ENCODE measurements around the gene HOXC5. TPM values are rescaled to one million over a fixed set of nuclear protein-coding genes. Genes with fewer than 3 reads are reported as not detected.

The HOXC5 gene
- polyA plus RNA-seq, 1 donor: 1.8 TPM

- H3K27ac ChIP-seq (ENCODE audit: low read length): peak overlapping the region; percentile 30
- H3K27me3 ChIP-seq (ENCODE audit: control insufficient read depth, insufficient read depth, low read length): peaks cover 57% of the 10 kb centered on the region
Measured at GRCh38 chr12:54022960-54023884, 9.6 kb upstream of the HOXC5 start.

GRCh38 chr12:54024127-54024526 is 8.7 kb upstream of the HOXC5 start:
- Histone ChIP-seq H3K4me3 (ENCODE audit: low read length) (no peak overlapping the region), H3K9me3 (ENCODE audit: control insufficient read depth, low read depth, low read length) (no peaks in the 10 kb centered on the region), H3K27ac (ENCODE audit: low read length) (peak overlapping the region; percentile 30), H3K36me3 (ENCODE audit: control insufficient read depth, insufficient read depth, low read length) (no peaks in the 10 kb centered on the region), H3K4me1 (ENCODE audit: control insufficient read depth, insufficient read depth, low read length) (peaks cover 65% of the 10 kb centered on the region), H3K27me3 (ENCODE audit: control insufficient read depth, insufficient read depth, low read length) (peaks cover 57% of the 10 kb centered on the region)
- no CpG with 5 or more reads among the region's 17 CpGs for WGBS (ENCODE audit: insufficient coverage, low lambda C conversion rate)
- DNase-seq: no peak

More at GRCh38 chr12:54022960-54023884, 9.6 kb upstream of the HOXC5 start:
- Histone ChIP-seq H3K4me1 (ENCODE audit: control insufficient read depth, insufficient read depth, low read length) (peaks cover 63% of the 10 kb centered on the region), H3K36me3 (ENCODE audit: control insufficient read depth, insufficient read depth, low read length) (no peaks in the 10 kb centered on the region), H3K4me3 (ENCODE audit: low read length) (no peak overlapping the region), H3K9me3 (ENCODE audit: control insufficient read depth, low read depth, low read length) (no peaks in the 10 kb centered on the region)
- DNase-seq: no peak
- 92% methylated on average over 2 of the region's 8 CpGs for WGBS (ENCODE audit: insufficient coverage, low lambda C conversion rate)

- Histone ChIP-seq H3K9me3 (ENCODE audit: control insufficient read depth, low read depth, low read length) (peaks cover 3% of the 10 kb centered on the region), H3K4me3 (ENCODE audit: low read length) (no peak overlapping the region), H3K4me1 (ENCODE audit: control insufficient read depth, insufficient read depth, low read length) (peaks cover 60% of the 10 kb centered on the region), H3K27me3 (ENCODE audit: control insufficient read depth, insufficient read depth, low read length) (peaks cover 55% of the 10 kb centered on the region), H3K36me3 (ENCODE audit: control insufficient read depth, insufficient read depth, low read length) (peaks cover 2% of the 10 kb centered on the region), H3K27ac (ENCODE audit: low read length) (peak overlapping the region; percentile 58)
- WGBS (ENCODE audit: insufficient coverage, low lambda C conversion rate): no CpG with 5 or more reads among the region's 5 CpGs
- DNase-seq: no peak
Measured at GRCh38 chr12:54024581-54025305, 8.1 kb upstream of the HOXC5 start.

GRCh38 chr12:54025499-54026405 is 7.1 kb upstream of the HOXC5 start:
- Histone ChIP-seq H3K27ac (ENCODE audit: low read length) (peak overlapping the region; percentile 58), H3K9me3 (ENCODE audit: control insufficient read depth, low read depth, low read length) (peaks cover 7% of the 10 kb centered on the region), H3K4me3 (ENCODE audit: low read length) (no peak overlapping the region), H3K27me3 (ENCODE audit: control insufficient read depth, insufficient read depth, low read length) (peaks cover 55% of the 10 kb centered on the region), H3K36me3 (ENCODE audit: control insufficient read depth, insufficient read depth, low read length) (peaks cover 4% of the 10 kb centered on the region), H3K4me1 (ENCODE audit: control insufficient read depth, insufficient read depth, low read length) (peaks cover 57% of the 10 kb centered on the region)
- no CpG with 5 or more reads among the region's 7 CpGs for WGBS (ENCODE audit: insufficient coverage, low lambda C conversion rate)
- DNase-seq: no peak

- Histone ChIP-seq H3K4me3 (ENCODE audit: low read length) (no peak overlapping the region), H3K36me3 (ENCODE audit: control insufficient read depth, insufficient read depth, low read length) (peaks cover 10% of the 10 kb centered on the region), H3K4me1 (ENCODE audit: control insufficient read depth, insufficient read depth, low read length) (peaks cover 57% of the 10 kb centered on the region), H3K27me3 (ENCODE audit: control insufficient read depth, insufficient read depth, low read length) (peaks cover 59% of the 10 kb centered on the region), H3K27ac (ENCODE audit: low read length) (peak overlapping the region; percentile 58), H3K9me3 (ENCODE audit: control insufficient read depth, low read depth, low read length) (peaks cover 12% of the 10 kb centered on the region)
- peak in 1 of 2 donors; percentile 61 for DNase-seq
- no CpG with 5 or more reads among the region's 22 CpGs for WGBS (ENCODE audit: insufficient coverage, low lambda C conversion rate)
Measured at GRCh38 chr12:54026640-54027441, 6.0 kb upstream of the HOXC5 start.

GRCh38 chr12:54027442-54027786 is 5.4 kb upstream of the HOXC5 start:
- Histone ChIP-seq H3K4me1 (ENCODE audit: control insufficient read depth, insufficient read depth, low read length) (peaks cover 57% of the 10 kb centered on the region), H3K36me3 (ENCODE audit: control insufficient read depth, insufficient read depth, low read length) (peaks cover 10% of the 10 kb centered on the region), H3K27ac (ENCODE audit: low read length) (peak overlapping the region; percentile 58), H3K4me3 (ENCODE audit: low read length) (no peak overlapping the region), H3K9me3 (ENCODE audit: control insufficient read depth, low read depth, low read length) (peaks cover 12% of the 10 kb centered on the region), H3K27me3 (ENCODE audit: control insufficient read depth, insufficient read depth, low read length) (peaks cover 62% of the 10 kb centered on the region)
- no peak for DNase-seq
- WGBS (ENCODE audit: insufficient coverage, low lambda C conversion rate): 41% methylated on average over 2 of the region's 3 CpGs

GRCh38 chr12:54028314-54029201 is 4.3 kb upstream of the HOXC5 start, which contains the start of gene HOXC6:
HOXC6 (plus strand) TSS chr12:54028440; CDS start chr12:54028522, 82 bp downstream.
- Histone ChIP-seq H3K4me3 (ENCODE audit: low read length) (peak within 1 kb of the TSS; percentile 44), H3K27ac (ENCODE audit: low read length) (peak within 1 kb of the TSS; percentile 58), H3K27me3 (ENCODE audit: control insufficient read depth, insufficient read depth, low read length) (peaks cover 65% of the 10 kb centered on the region), H3K9me3 (ENCODE audit: control insufficient read depth, low read depth, low read length) (peaks cover 14% of the 10 kb centered on the region), H3K36me3 (ENCODE audit: control insufficient read depth, insufficient read depth, low read length) (peaks cover 10% of the 10 kb centered on the region), H3K4me1 (ENCODE audit: control insufficient read depth, insufficient read depth, low read length) (peaks cover 57% of the 10 kb centered on the region)
- DNase-seq: peak in 1 of 2 donors; percentile 83
- WGBS (ENCODE audit: insufficient coverage, low lambda C conversion rate): no CpG with 5 or more reads among the region's 36 CpGs

GRCh38 chr12:54029529-54030441 is 3.1 kb upstream of the HOXC5 start:
- 100% methylated on average over 5 of the region's 53 CpGs for WGBS (ENCODE audit: insufficient coverage, low lambda C conversion rate)
- H3K36me3 ChIP-seq (ENCODE audit: control insufficient read depth, insufficient read depth, low read length): peaks cover 10% of the 10 kb centered on the region
- peaks cover 20% of the 10 kb centered on the region for H3K9me3 ChIP-seq (ENCODE audit: control insufficient read depth, low read depth, low read length)
- peaks cover 63% of the 10 kb centered on the region for H3K4me1 ChIP-seq (ENCODE audit: control insufficient read depth, insufficient read depth, low read length)
- H3K27ac ChIP-seq (ENCODE audit: low read length): peak overlapping the region; percentile 72
- peaks cover 65% of the 10 kb centered on the region for H3K27me3 ChIP-seq (ENCODE audit: control insufficient read depth, insufficient read depth, low read length)
- H3K4me3 ChIP-seq (ENCODE audit: low read length): peak overlapping the region; percentile 44
- no peak for DNase-seq

Data from large intestine (tissue), 3 donors.